Rectal smooth muscle tissue (tissue), 1 donor: ENCODE results near the gene MRPL46.
"Not testable (repeated sequence)": the region's sequence is repeated elsewhere in the genome, so short reads cannot be mapped to it uniquely, and the experiment has no call there.

Experiments
- H3K27ac ChIP-seq: one replicate; pipeline ENCODE4 v1.7.0; 2013; ENCODE audit warnings: low read depth, low read length, inconsistent platforms
- H3K27me3 ChIP-seq: one replicate; pipeline ENCODE4 v1.7.0; 2013; ENCODE audit warnings: low read length; ENCODE audit not compliant: control insufficient read depth, insufficient read depth
- H3K36me3 ChIP-seq: one replicate; pipeline ENCODE4 v1.7.0; 2013; ENCODE audit warnings: low read length; ENCODE audit not compliant: control insufficient read depth, insufficient read depth
- H3K4me1 ChIP-seq: one replicate; pipeline ENCODE4 v1.7.0; 2013; ENCODE audit warnings: low read length; ENCODE audit not compliant: control insufficient read depth, insufficient read depth
- H3K4me3 ChIP-seq: one replicate; pipeline ENCODE4 v1.7.0; 2013; ENCODE audit warnings: low read length
- H3K9ac ChIP-seq: one replicate; pipeline ENCODE4 v1.7.0; 2013; ENCODE audit warnings: low read length

MRPL46 gene

GRCh38 chr15:88453651-88454050 lies 13.5 kb downstream of the MRPL46 start:
- Histone ChIP-seq H3K9ac (no peak overlapping the region), H3K4me3 (no peak overlapping the region), H3K4me1 (peaks cover 3% of the 10 kb centered on the region), H3K27ac (no peak overlapping the region), H3K36me3 (peaks cover 4% of the 10 kb centered on the region), H3K27me3 (no peaks in the 10 kb centered on the region)

DNA sequence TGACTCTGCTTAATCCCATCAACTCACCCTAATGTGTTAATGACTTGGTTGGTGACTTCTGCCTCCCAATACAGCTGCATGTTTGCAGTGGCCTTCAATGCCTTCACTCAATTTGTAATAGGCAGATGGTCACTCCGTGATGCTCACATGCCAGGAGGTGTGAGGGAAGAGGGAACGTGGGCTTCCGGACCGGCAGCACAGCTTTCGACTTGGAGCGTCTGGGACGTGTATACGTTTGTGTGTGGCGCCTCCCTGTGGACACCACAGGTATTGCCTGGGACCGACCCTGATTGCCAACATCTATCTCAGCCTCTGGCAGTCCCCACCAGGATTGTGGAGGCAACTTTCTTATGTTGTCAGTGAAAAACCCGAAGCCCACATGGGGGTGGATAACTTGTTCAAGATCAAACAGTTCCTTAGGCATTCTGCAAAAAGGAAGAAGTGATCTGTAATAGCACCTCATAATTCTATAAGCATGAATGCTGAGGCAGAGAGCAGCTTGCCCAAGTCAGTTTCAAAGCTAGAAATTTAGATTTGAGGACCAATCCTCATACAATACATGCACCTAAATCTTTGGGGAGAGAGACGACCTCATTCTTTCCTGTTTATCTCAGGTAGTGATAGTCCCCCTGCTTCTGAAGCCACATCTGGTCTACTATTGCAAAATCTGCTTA lies 16.9 kb downstream of the MRPL46 start:
- H3K27me3 ChIP-seq = no peaks in the 10 kb centered on the region
- no peak overlapping the region for H3K27ac ChIP-seq
- no peaks in the 10 kb centered on the region for H3K36me3 ChIP-seq
- no peak overlapping the region for H3K4me3 ChIP-seq
- peaks cover 3% of the 10 kb centered on the region for H3K4me1 ChIP-seq
- no peak overlapping the region for H3K9ac ChIP-seq

DNA sequence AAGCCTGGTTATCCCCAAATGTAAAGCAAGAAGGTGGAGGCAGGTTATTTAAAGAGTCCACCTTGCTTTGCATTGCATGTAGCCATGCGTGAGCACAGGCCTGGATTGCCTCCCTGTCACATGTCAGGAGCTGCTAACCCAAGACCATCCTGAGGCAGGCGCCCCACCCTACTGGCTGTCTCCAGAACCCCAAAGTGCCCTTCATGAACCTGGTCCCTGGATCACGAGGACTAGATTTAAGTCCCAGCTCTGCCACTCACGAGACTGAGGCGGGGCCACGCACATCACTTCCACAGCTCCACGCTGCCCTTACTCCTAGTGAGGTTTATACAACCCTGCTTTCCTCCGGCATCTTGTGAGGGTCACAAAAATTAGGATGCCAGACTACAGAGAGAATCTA lies 17.6 kb downstream of the MRPL46 start:
- Histone ChIP-seq H3K36me3 (no peaks in the 10 kb centered on the region), H3K27ac (no peak overlapping the region), H3K4me1 (peaks cover 3% of the 10 kb centered on the region), H3K9ac (no peak overlapping the region), H3K4me3 (no peak overlapping the region), H3K27me3 (no peaks in the 10 kb centered on the region)

GRCh38 chr15:88448991-88449461 lies 18.2 kb downstream of the MRPL46 start:
- H3K4me1 ChIP-seq = peaks cover 3% of the 10 kb centered on the region
- no peak overlapping the region for H3K4me3 ChIP-seq
- H3K27me3 ChIP-seq = no peaks in the 10 kb centered on the region
- H3K9ac ChIP-seq = no peak overlapping the region
- no peaks in the 10 kb centered on the region for H3K36me3 ChIP-seq
- H3K27ac ChIP-seq = no peak overlapping the region

DNA sequence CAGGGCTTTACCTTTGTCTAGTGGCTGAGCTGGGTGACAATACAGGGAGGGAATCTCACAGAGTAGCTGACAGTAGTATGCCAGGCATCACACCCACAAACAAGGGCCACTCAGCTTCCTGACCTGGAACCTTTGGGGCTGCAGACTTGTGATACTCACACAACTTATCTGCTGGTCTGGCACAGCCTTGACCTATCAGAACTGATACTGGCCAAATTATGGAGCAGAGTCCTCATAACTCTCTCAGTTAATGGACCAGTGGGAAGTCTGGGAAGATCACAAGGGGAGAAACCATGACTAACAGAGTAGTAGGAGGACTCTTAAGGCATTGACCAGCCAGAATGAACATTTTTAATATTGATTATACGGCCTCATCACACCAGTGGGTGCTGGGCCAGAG lies 19.4 kb downstream of the MRPL46 start:
- H3K9ac ChIP-seq = no peak overlapping the region
- H3K4me1 ChIP-seq = peaks cover 3% of the 10 kb centered on the region
- no peak overlapping the region for H3K27ac ChIP-seq
- H3K36me3 ChIP-seq = no peaks in the 10 kb centered on the region
- H3K27me3 ChIP-seq = no peaks in the 10 kb centered on the region
- no peak overlapping the region for H3K4me3 ChIP-seq

DNA sequence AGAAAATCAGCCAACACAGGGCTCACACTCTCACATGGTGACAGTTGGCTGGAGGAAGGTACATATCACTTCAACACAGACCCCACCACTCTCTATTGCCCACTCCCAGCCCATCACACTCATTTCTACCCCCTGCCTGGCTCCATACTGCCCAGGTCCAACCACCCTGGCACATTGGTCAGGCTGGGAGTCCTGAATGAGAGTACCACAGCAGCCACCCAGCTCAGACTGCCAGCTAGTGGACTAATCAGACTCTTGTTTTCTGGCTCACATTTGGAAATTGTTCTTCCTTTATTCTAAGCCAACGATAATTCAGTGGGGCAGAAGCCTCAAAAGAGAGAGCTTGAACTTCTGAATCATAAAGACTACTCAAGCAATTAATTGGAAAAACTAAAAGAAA lies 20.0 kb downstream of the MRPL46 start:
- Histone ChIP-seq H3K9ac (no peak overlapping the region), H3K4me3 (no peak overlapping the region), H3K27ac (no peak overlapping the region), H3K36me3 (no peaks in the 10 kb centered on the region), H3K4me1 (peaks cover 3% of the 10 kb centered on the region), H3K27me3 (no peaks in the 10 kb centered on the region)

DNA sequence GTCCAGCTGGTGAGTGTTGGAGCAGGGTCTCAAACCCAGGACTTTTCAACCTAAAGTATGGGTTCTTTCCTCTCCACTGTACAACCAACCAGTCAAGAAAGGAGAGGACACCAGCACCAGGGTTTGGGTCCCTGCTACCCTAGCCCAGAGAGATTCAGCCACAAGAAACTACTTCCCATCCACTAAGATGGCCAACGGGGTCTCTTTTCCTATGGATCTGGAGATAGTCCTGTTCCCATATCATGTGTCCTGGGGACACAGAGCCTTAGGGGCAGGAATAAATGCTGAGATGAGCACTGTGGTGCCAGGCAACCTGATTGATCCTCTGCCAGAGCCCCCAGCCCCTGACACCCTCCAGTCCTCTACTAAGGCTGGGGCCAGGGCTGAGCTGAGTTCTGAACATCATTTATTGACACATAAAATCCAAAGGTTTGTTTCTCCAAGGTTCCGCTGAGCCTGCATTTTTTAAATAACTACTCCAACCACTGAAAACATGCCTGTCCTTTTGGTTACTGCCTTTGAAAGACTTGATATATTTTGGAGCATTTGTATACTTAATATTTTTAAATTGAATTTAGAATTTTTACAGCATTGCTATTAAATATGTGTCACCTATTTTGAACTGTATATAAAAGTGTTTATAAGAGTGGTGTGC lies 26.0 kb downstream of the MRPL46 start:
- H3K9ac ChIP-seq = no peak overlapping the region
- peaks cover 2% of the 10 kb centered on the region for H3K27me3 ChIP-seq
- H3K27ac ChIP-seq = no peak overlapping the region
- H3K4me1 ChIP-seq = no peaks in the 10 kb centered on the region
- no peaks in the 10 kb centered on the region for H3K36me3 ChIP-seq
- no peak overlapping the region for H3K4me3 ChIP-seq

- no peak overlapping the region for H3K27ac ChIP-seq
Observed at GRCh38 chr15:88440021-88440420, 27.2 kb downstream of the MRPL46 start.

GRCh38 chr15:88438181-88438580 lies 29.0 kb downstream of the MRPL46 start:
- no peaks in the 10 kb centered on the region for H3K36me3 ChIP-seq
- no peak overlapping the region for H3K27ac ChIP-seq
- H3K27me3 ChIP-seq = peaks cover 2% of the 10 kb centered on the region
- H3K9ac ChIP-seq = no peak overlapping the region
- no peaks in the 10 kb centered on the region for H3K4me1 ChIP-seq
- H3K4me3 ChIP-seq = no peak overlapping the region

More at GRCh38 chr15:88440021-88440420, 27.2 kb downstream of the MRPL46 start:
- no peaks in the 10 kb centered on the region for H3K36me3 ChIP-seq
- H3K27me3 ChIP-seq = peaks cover 2% of the 10 kb centered on the region
- no peak overlapping the region for H3K4me3 ChIP-seq
- no peak overlapping the region for H3K9ac ChIP-seq
- no peaks in the 10 kb centered on the region for H3K4me1 ChIP-seq

DNA sequence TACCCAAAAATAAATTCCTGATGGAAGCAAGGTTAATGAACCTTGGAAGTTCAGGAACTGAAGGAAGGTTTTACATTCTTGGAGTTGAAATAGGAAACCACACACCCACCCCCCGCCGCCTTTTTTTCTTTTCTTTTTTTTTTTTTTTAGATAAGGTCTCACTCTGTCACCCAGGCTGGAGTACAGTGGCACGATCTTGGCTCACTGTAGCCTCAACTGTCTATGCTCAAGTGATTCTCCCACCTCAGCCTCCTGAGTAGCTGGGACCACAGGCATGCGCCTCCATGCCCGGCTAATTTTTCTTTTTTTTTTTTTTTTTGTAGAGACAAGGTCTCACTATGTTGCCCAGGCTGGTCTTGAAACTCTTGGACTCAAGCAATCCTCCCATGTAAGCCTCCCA lies 33.1 kb downstream of the MRPL46 start:
- not testable (repeated sequence) for H3K36me3 ChIP-seq, H3K27me3 ChIP-seq, H3K4me1 ChIP-seq, H3K27ac ChIP-seq, H3K4me3 ChIP-seq, H3K9ac ChIP-seq

DNA sequence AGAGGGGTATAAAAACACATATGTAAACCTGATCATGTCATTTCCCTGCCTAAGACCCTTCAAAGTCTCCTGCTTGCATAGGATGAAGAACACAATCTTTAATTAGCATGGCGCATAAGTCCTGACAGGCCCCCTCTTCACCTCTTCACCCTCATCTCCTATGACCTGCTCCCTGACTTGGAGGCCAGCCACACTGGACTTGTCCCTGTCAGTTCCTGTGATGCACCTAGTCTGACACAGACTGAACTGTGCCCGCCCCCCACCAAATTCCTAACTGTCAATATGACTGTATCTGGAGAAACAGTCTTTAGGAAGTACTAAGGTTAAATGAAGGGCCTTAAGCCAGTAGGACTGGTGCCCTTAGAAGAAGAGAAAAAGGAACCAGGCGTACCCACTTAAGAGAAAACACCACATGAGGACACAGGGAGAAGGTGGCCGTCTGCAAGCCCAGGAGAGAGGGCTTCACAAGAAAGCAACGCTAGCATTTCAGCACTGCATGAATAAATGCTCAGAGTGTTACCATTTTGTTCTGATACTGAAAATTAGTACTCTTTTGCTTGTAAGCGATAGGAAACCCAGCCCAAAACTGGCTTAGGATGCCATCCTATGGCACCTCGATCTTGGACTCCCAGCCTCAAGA lies 34.0 kb downstream of the MRPL46 start:
- no peak overlapping the region for H3K27ac ChIP-seq
- H3K36me3 ChIP-seq = no peaks in the 10 kb centered on the region
- H3K4me1 ChIP-seq = no peaks in the 10 kb centered on the region
- H3K4me3 ChIP-seq = no peak overlapping the region
- H3K27me3 ChIP-seq = no peaks in the 10 kb centered on the region
- no peak overlapping the region for H3K9ac ChIP-seq

GRCh38 chr15:88431441-88431840 lies 35.7 kb downstream of the MRPL46 start:
- no peaks in the 10 kb centered on the region for H3K36me3 ChIP-seq
- H3K9ac ChIP-seq = no peak overlapping the region
- H3K27me3 ChIP-seq = no peaks in the 10 kb centered on the region

More at GRCh38 chr15:88431441-88431840, 35.7 kb downstream of the MRPL46 start:
- no peak overlapping the region for H3K4me3 ChIP-seq
- H3K27ac ChIP-seq = no peak overlapping the region
- H3K4me1 ChIP-seq = no peaks in the 10 kb centered on the region
